Activated CD4-positive, alpha-beta T cell treated with anti-CD3 and anti-CD28 coated beads, Interleukin-2, amount 50 U/mL, for 48 hours (primary cell): ENCODE measurements around the gene PDZD2.
"Not testable (repeated sequence)": the region's sequence is repeated elsewhere in the genome, so short reads cannot be mapped to it uniquely, and the experiment has no call there.

Experiments
- DNase-seq, 2 experiments: peaks; one replicate each; pipeline ENCODE4 v3.0.0-alpha.2; 2020

Gene PDZD2

GRCh38 chr5:32057187-32058096 is 418.5 kb downstream of the PDZD2 start:
- DNase-seq: no peak

DNA sequence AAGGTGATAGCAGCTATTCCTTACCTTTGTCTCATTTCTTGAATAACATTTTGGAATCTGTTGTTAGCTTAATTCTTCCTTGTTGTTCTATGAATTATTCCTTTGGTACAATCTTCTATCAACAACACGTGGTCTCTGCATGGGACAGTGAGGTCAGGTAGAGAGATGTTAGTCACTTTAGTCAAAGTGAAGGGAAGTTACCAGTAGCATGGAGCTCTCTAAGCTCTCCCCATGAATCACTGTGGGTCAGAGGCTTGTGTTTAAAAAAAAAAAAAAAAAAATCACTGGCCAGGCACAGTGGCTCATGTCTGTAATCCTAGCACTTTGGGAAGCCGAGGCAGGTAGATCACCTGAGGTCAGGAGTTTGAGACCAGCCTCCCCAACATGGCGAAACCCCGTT is 419.2 kb downstream of the PDZD2 start:
- DNase-seq: no peak

GRCh38 chr5:32058997-32059396 is 420.1 kb downstream of the PDZD2 start:
- no peak for DNase-seq

GRCh38 chr5:32059761-32060530 is 421.0 kb downstream of the PDZD2 start:
- DNase-seq: no peak

DNA sequence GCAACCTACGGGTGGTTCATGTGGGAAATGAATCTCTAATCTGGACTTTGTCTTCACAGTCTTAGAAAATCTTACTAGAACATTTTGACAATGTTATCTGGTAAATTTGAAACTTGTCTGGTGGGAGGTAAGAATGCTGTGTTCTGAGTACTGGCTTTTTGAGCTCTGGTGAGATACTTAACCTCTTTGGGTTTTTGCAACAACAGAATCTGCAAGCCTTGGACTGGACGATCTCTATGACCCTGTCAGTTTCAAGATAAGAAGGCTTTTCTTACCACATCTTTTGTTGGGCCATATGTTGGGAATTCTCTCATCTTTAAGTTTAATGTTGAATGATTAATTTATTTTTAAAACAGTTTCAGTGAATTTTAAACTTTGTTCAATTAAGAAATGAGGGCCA is 422.3 kb downstream of the PDZD2 start:
- no peak for DNase-seq

DNA sequence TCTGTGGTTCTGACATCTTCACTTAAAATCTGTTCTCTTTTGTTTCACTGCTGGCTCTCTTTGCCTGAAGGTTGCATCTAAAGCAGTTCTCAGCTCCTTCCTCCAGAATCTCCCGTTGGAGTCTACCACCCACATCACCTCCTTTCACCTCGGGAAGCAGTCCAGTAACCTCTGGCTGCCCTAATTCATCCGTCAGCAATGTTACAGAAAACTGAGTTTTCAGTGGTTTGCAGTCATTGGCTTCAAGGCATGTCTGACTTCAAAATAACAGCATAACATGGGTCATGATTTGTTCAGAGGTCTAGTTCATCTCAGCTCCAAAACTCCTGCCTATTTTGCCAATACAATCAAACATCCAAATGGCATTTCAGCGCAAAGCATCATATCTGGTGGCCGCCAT is 427.5 kb downstream of the PDZD2 start:
- no peak for DNase-seq

DNA sequence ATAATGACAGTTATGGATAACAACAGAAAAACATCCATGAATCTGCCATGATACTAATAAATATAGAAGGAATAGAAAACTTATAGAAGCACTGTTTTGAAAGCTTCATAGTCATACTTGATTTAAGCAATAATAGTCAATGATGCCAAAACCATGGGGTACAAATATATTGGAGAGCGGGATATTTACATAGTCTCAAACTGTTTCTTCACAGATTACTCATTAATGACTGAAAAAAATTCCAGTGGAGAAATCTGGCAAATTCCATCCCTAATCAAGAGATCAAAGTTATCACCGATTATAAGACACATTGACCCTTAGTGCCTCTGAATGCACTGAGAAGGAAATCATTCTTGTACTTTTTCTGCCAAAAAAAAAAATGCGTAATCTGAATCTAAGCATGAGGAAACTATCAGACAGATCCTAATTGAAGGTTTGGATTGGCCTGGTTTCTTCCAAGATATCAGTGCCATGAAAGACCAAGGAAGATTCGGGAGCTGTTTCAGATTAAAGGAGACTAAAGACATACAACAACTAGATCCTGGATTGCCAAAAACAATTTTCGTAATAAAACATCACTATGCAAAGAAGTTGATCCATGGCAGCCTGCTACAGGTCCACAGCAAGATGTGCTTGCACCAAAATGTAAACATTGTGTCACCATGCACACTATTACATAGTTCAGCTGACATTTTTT is 429.0 kb downstream of the PDZD2 start:
- DNase-seq: no peak

- no peak for DNase-seq
These were observed 429.6 kb downstream of the PDZD2 start for GRCh38 chr5:32068561-32068960.

GRCh38 chr5:32069396-32069795 is 430.5 kb downstream of the PDZD2 start:
- no peak for DNase-seq

DNA sequence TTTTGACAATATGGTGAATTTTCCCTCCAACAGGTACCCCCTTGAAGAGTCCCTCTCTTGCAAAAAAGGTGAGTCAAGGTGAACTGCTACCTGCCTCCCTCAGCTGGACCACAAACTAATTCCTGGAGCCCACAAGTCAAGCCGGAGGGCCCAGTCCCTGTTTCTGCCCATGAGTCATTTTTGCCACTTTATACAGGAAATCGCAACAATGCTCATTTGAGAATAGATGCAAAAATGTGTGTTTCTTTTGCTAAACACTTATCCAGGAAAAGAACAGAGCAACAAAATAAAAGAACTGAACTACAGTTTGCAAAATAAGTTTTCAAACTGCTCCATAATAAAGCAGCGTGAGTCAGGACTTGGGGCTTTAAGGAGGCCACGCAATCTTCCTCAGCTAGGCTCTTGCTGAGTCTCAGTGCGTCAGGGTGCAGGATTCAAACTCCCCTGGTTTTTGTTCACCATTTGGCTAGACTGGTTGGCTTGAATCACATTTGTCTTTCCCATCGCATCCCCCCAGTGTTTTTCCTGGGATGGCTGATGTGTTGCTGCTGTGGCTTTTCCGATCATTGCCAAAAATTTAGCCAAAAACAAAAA is 432.5 kb downstream of the PDZD2 start:
- no peak for DNase-seq

DNA sequence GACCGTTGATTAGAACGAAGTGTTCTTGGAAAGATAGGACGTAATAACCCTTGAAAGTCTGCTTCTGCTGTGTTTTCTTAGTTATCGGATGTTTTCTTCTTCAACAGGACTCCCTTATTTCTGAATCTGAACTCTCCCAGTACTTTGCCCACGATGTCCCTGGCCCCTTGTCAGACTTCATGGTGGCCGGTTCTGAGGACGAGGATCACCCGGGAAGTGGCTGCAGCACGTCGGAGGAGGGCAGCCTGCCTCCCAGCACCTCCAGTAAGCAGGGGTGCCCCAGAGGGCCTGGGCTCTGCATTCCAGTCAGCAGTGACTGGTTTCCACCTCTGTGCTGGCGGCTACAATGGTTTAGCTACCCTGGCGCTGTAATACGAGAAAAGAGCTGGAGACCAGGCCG is 433.1 kb downstream of the PDZD2 start:
- DNase-seq: no peak

- no peak for DNase-seq
These were observed 435.5 kb downstream of the PDZD2 start for GRCh38 chr5:32074401-32074800.

- peak; percentile 40 to 55 for DNase-seq
These were observed 438.1 kb downstream of the PDZD2 start for GRCh38 chr5:32076699-32077695.

- DNase-seq: not testable (repeated sequence)
These were observed 439.9 kb downstream of the PDZD2 start for GRCh38 chr5:32078855-32079254.

DNA sequence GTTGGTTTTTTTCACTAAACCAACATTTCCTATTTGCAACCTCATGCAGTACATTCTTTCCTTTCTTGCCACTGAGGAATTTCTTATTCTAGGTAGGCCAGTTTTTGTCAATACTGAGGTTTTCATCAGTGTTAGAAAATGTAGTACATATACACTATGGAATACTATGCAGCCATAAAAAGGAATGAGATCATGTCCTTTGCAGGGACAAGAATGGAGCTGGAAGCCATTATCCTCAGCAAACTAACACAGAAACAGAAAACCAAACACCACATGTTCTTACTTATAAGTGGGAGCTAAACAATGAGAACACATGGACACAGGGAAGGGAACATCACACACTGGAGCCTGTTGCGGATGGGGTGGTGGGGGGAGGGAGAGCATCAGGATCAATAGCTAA is 441.6 kb downstream of the PDZD2 start:
- DNase-seq: not testable (repeated sequence)

- no peak for DNase-seq
These were observed 443.8 kb downstream of the PDZD2 start for GRCh38 chr5:32082701-32083100.

DNA sequence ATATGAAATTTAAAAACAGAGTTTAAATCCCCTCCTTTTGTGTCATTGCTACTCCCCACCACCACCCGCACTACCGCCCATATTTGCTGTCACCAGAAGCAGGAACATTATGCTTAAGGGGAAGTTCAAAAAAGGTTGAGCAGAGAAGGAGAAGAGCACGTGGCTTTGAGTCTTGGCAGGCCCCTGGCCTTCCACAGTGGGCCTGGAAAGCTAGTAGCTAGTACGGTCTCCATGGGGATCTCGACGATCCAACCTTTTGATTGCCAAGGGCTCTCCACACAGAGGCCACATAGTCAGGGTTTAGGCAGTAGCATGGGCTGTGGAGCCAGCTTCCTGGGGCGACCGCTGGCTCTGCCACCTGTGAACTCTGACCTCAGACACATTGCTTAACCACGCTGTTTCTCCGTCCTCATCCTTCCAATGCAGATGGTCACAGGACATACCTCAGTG is 445.1 kb downstream of the PDZD2 start:
- no peak for DNase-seq

DNA sequence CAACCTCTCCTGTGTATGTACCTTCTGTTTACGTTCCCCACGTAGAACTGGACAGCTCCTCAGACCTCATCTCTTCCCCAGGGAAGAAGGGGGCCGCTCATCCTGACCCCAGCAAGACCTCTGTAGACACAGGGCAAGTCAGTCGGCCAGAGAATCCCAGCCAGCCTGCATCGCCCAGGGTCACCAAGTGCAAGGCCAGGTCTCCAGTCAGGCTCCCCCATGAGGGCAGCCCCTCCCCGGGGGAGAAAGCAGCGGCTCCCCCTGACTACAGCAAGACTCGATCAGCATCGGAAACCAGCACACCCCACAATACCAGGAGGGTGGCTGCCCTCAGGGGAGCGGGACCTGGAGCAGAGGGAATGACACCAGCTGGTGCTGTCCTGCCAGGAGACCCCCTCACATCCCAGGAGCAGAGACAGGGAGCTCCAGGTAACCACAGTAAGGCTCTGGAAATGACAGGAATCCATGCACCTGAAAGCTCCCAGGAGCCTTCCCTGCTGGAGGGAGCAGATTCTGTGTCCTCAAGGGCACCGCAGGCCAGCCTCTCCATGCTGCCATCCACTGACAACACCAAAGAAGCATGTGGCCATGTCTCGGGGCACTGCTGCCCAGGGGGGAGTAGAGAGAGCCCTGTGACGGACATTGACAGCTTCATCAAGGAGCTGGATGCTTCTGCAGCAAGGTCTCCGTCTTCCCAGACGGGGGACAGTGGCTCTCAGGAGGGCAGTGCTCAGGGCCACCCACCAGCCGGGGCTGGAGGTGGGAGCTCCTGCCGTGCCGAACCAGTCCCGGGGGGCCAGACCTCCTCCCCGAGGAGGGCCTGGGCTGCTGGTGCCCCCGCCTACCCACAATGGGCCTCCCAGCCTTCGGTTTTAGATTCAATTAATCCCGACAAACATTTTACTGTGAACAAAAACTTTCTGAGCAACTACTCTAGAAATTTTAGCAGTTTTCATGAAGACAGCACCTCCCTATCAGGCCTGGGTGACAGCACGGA is 448.5 kb downstream of the PDZD2 start:
- no peak for DNase-seq

DNA sequence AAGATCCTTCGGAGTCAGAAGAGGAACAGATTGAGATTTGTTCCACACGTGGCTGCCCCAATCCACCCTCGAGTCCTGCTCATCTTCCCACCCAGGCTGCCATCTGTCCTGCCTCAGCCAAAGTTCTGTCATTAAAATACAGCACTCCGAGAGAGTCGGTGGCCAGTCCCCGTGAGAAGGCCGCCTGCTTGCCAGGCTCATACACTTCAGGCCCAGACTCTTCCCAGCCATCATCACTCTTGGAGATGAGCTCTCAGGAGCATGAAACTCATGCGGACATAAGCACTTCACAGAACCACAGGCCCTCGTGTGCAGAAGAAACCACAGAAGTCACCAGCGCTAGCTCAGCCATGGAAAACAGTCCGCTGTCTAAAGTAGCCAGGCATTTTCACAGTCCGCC is 449.3 kb downstream of the PDZD2 start:
- DNase-seq: no peak
